Loucy (cell line): ENCODE data around the gene CLIC3.

Source experiments
- EZH2phosphoT487 ChIP-seq: fragments of 200-600 bp; IDR thresholded peaks from 2 replicates; pipeline ENCODE4 v1.6.1; 2018; ENCODE audit warnings: antibody characterized with exemption, mild to moderate bottlenecking, moderate library complexity, borderline replicate concordance
- TF ChIP-seq, protein P1 (sequence below): fragments of 200-600 bp; sonication (generic); conservative IDR thresholded peaks from 2 replicates; pipeline ENCODE4 v1.5.1; 2014; ENCODE audit warnings: mild to moderate bottlenecking, antibody characterized with exemption, low read length

DNA sequence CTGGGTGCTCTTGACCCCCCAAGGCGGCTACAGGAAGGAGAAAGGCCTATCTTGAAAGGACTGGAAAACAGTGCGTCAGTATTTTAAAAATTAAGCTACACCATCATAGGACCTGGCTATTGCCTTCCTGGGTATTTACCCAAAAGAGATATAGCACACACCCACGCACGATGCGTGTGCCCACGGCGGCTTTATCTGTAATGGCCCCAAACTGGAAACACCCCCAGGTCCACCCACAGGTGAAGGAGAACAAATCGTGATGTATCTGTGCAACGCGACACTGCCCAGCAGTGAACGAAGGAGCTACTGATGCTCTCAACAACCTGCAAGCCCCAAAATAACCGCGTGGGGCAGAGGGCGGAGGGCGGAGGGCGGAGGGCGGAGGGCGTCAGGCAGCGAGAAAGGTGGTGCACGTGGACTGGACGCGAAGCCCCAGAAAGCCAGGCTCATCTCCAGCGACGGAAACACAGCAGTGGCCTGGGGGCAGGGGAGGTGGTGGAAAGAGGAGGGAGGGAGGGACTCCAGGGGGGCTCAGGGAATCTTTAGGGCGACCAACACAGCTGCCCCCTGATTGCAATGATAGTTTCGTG is 31.4 kb downstream of the CLIC3 start:
- TF ChIP-seq, protein P1, sequence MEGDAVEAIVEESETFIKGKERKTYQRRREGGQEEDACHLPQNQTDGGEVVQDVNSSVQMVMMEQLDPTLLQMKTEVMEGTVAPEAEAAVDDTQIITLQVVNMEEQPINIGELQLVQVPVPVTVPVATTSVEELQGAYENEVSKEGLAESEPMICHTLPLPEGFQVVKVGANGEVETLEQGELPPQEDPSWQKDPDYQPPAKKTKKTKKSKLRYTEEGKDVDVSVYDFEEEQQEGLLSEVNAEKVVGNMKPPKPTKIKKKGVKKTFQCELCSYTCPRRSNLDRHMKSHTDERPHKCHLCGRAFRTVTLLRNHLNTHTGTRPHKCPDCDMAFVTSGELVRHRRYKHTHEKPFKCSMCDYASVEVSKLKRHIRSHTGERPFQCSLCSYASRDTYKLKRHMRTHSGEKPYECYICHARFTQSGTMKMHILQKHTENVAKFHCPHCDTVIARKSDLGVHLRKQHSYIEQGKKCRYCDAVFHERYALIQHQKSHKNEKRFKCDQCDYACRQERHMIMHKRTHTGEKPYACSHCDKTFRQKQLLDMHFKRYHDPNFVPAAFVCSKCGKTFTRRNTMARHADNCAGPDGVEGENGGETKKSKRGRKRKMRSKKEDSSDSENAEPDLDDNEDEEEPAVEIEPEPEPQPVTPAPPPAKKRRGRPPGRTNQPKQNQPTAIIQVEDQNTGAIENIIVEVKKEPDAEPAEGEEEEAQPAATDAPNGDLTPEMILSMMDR = no peak
- no peak for TF ChIP-seq EZH2phosphoT487
